HCT116 (cell line): ENCODE measurements around the gene U2AF2.

Experiments used
- CTCF ChIP-seq, 3 experiments: fragments of 200-600 bp in 1 of 3; sonication (generic) in 1 of 3; IDR thresholded peaks in 2 of 3; conservative IDR thresholded peaks in 1 of 3; 2 replicates each; pipeline ENCODE4 v1.5.1; 2012 to 2017; ENCODE audit warnings: low read depth in 2 of 3, low read length in 2 of 3, antibody characterized with exemption in 1 of 3, borderline replicate concordance in 1 of 3, control low read depth in 1 of 3, mild to moderate bottlenecking in 1 of 3, mixed read lengths in 1 of 3, mixed run types in 1 of 3, moderate library complexity in 1 of 3; ENCODE audit not compliant: insufficient read depth in 1 of 3
- EZH2 ChIP-seq: fragments of 200-600 bp; sonication (generic); IDR thresholded peaks from 2 replicates; pipeline ENCODE4 v1.6.1; 2017; ENCODE audit warnings: antibody characterized with exemption, mixed run types
- EZH2phosphoT487 ChIP-seq: fragments of 200-600 bp; IDR thresholded peaks from 2 replicates; pipeline ENCODE4 v1.6.1; 2018; ENCODE audit warnings: antibody characterized with exemption, borderline replicate concordance
- JUND ChIP-seq: IDR thresholded peaks from 2 replicates; pipeline ENCODE4 v1.6.1; 2012
- POLR2A ChIP-seq: IDR thresholded peaks from 2 replicates; pipeline ENCODE4 v1.7.0; 2011; ENCODE audit warnings: borderline replicate concordance; ENCODE audit not compliant: insufficient read depth, insufficient read length; ENCODE audit errors: extremely low read depth
- POLR2AphosphoS5 ChIP-seq: IDR thresholded peaks from 2 replicates; pipeline ENCODE4 v1.6.1; 2011; ENCODE audit warnings: mild to moderate bottlenecking, low read depth, low read length, moderate library complexity
- RAD21 ChIP-seq: IDR thresholded peaks from 2 replicates; pipeline ENCODE4 v1.6.1; 2012; ENCODE audit warnings: low read depth, mild to moderate bottlenecking
- SP1 ChIP-seq: IDR thresholded peaks from 2 replicates; pipeline ENCODE4 v1.6.1; 2012; ENCODE audit warnings: low read depth
- SRF ChIP-seq: IDR thresholded peaks from 2 replicates; pipeline ENCODE4 v1.6.1; 2012; ENCODE audit warnings: low read depth
- YY1 ChIP-seq: IDR thresholded peaks from 2 replicates; pipeline ENCODE4 v1.6.1; 2011; ENCODE audit warnings: low read length, low read depth, moderate library complexity, mild to moderate bottlenecking; ENCODE audit not compliant: insufficient replicate concordance; ENCODE audit errors: extremely low read depth
- ZBTB33 ChIP-seq: IDR thresholded peaks from 2 replicates; pipeline ENCODE4 v1.6.1; 2011; ENCODE audit warnings: mild to moderate bottlenecking, low read length, moderate library complexity; ENCODE audit not compliant: insufficient replicate concordance; ENCODE audit errors: extremely low read depth
- ZNF274 ChIP-seq: fragments of 200-500 bp; sonication (Bioruptor generic); IDR thresholded peaks from 2 replicates; pipeline ENCODE4 v1.6.1; 2014; ENCODE audit warnings: mild to moderate bottlenecking, low read depth, low read length, inconsistent platforms
- TF ChIP-seq, protein P1 (sequence below): IDR thresholded peaks from 2 replicates; pipeline ENCODE4 v1.6.1; 2012; ENCODE audit warnings: low read depth

- TF ChIP-seq CTCF (IDR thresholded peaks at IDR 0.05 in 2 of 3, conservative IDR thresholded peaks at IDR 0.05 in 1 of 3; ENCODE audit: borderline replicate concordance in 1 of 3, insufficient read depth in 1 of 3, low read depth in 2 of 3, low read length in 2 of 3) = no peak
- TF ChIP-seq POLR2AphosphoS5 = no peak
- no peak for TF ChIP-seq POLR2A
- TF ChIP-seq SP1 = no peak
- TF ChIP-seq EZH2 = no peak
- TF ChIP-seq ZNF274 = no peak
- TF ChIP-seq, protein P1, sequence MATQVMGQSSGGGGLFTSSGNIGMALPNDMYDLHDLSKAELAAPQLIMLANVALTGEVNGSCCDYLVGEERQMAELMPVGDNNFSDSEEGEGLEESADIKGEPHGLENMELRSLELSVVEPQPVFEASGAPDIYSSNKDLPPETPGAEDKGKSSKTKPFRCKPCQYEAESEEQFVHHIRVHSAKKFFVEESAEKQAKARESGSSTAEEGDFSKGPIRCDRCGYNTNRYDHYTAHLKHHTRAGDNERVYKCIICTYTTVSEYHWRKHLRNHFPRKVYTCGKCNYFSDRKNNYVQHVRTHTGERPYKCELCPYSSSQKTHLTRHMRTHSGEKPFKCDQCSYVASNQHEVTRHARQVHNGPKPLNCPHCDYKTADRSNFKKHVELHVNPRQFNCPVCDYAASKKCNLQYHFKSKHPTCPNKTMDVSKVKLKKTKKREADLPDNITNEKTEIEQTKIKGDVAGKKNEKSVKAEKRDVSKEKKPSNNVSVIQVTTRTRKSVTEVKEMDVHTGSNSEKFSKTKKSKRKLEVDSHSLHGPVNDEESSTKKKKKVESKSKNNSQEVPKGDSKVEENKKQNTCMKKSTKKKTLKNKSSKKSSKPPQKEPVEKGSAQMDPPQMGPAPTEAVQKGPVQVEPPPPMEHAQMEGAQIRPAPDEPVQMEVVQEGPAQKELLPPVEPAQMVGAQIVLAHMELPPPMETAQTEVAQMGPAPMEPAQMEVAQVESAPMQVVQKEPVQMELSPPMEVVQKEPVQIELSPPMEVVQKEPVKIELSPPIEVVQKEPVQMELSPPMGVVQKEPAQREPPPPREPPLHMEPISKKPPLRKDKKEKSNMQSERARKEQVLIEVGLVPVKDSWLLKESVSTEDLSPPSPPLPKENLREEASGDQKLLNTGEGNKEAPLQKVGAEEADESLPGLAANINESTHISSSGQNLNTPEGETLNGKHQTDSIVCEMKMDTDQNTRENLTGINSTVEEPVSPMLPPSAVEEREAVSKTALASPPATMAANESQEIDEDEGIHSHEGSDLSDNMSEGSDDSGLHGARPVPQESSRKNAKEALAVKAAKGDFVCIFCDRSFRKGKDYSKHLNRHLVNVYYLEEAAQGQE = no peak
- no peak for TF ChIP-seq JUND
- no peak for TF ChIP-seq ZBTB33
- TF ChIP-seq SRF = no peak
- TF ChIP-seq RAD21 = no peak
- TF ChIP-seq EZH2phosphoT487 = no peak
- TF ChIP-seq YY1 = no peak
Measured at GRCh38 chr19:55694241-55694655, 39.4 kb downstream of the U2AF2 start.
